GM19455 (cell line): ENCODE data around the gene NEGR1.

ENCODE experiments used
- ATAC-seq: cut with Tn5 transposase; IDR thresholded peaks from one replicate; pipeline ENCODE4 v1.9.1; 2021; ENCODE audit not compliant: unreplicated experiment

The NEGR1 gene

DNA sequence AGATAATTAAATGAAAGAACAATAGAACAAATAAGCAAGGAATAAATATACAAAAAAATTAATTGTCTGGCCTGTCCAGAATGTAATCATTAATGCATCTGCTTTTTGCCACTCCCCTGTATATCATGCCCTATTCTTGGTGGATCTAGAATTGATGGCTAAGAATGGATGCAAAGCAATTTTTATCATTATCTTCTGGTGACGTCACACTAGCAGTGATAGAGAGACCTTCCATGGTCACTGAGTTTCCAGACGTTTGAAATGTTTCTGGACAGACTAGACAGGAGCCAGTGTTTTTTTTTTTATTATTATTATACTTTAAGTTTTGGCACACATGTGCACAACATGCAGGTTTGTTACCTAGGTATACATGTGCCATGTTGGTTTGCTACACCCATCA is 563.0 kb downstream of the NEGR1 start:
- ATAC-seq: no peak

DNA sequence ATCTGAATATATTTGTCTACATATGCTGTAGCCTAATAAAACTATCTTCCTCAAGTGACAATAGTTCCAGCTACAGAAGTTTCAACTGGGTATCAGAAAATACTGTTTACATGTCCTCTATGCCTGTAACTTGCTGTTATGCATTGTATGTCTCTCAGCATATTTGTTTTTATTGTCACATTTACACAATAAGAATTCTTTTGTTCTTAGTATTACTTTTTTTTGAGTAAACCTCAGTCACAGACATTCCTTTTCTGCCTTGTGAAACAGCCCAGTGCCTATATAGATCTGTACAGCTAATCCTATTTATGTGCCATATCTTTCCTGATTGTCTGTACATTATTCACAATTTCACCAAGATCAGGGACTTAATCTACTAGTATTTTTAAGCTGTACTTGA is 565.2 kb downstream of the NEGR1 start:
- ATAC-seq: no peak

DNA sequence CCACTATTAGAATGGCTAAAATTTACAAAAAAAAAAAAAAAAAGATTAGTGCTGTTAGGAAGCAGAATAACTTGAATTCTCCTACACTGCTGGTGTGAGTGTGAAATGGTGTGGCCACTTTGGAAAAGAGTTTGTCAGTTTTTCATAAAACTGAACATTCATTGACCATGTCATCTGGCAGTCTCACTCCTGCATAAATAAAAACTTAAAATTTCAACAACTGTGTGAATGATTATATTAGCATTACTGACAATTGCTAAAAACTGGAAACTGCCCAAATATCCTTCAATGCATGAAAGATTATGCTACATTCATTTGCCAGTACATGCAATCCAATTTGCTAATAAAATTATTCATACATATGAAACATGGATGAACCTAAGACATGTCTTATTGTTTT is 570.9 kb downstream of the NEGR1 start:
- ATAC-seq: no peak

DNA sequence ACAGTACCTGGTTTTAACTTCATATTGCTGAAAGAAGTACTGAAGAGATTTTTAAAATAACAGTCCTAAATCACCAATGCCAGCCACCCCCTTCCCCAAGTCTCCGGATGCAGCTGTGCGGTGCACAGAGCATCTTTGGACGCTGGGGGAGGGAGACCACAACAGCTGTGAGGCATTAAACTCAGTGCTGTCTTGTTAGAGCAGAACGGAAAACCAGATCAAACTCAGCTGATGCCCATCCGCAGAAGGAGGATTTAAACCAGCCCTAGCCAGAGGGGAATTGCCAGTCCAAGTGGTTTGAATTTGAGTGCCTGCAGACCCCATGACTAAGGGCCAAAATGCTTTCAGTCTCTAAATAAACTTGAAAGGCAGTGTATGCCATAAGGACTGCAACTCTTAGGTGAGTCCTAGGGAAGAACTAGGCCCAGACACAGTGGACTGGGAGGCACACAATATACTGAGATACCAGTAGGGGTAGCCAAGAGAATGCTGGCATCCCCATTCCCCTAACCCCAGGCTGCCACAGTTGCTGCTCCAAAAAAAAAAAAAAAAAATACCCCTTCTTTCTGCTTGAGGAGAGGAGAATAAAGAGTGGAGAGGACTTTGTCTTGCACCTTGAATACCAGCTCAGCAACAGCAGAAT is 576.2 kb downstream of the NEGR1 start:
- no peak for ATAC-seq

DNA sequence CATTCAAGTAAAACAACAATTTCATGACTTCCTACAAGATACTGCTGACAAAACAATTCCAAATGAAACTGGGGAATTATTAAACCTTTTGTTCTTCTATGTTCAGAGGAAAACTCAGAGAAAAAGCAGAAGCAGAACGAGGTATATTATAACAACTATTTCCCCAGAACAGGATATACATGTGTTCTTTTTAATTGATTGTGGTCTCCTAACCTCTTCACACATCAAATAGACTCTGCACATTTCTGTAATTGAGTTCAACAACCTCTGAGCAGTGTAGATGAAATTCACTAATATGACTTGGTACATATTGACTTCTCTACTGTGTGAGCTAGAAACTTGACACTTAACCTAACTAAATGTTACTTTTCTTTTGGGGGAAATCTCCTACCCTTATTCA is 584.2 kb downstream of the NEGR1 start:
- ATAC-seq: no peak

DNA sequence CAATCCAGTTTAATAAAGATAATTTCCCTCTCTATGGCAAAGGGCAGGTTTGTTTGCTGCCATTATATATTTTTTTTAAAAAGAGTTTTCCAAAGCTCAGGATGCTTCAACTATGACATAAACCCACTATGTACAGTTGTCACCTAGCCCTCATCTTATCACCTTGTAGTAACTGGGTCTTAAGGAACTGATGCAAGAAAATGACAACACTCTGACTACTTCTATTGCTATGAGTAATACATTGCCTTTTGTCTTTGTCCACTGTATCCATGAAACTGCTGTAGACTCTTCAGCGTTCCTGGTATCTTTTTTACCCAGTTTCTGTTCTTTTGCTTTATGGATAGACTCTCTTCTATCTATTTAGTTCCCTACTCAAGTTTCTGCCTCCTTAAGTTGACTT is 586.5 kb downstream of the NEGR1 start:
- ATAC-seq: no peak

DNA sequence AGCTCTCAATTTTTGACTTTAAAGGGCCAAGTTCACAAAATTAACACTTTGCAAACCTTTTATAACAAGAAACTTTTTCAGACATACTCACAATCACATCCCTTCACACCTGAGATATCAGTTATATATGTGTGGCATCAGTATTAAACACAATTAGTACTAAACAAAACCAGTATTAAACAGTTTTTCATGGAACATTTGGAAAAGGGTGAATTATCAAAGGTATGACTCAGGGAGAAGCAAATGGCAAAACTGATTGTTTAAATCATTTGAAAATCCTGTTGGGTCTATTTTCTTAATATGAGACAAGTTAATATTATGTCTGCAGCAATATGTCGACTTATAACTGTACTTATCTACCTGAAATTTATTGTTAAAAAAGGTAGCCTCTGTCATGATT is 587.3 kb downstream of the NEGR1 start:
- ATAC-seq: no peak

DNA sequence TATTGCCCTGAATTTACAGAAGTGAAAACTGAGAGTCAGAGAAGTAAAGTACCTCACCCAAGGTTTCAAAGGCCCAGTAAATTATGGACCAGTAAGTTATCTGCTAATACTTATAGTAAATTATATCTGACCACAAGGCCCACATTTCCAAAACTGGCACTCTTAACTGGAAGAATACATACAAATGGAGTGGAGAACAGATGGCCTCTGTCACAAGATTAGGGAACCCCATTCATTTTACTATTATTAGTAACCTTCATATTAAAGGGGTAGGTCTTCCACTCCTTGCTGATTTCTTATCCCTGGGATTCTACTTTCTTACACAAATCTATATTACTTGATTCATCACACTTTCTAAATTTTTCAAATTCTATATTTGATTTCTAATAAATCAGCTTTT is 588.8 kb downstream of the NEGR1 start:
- ATAC-seq: no peak

DNA sequence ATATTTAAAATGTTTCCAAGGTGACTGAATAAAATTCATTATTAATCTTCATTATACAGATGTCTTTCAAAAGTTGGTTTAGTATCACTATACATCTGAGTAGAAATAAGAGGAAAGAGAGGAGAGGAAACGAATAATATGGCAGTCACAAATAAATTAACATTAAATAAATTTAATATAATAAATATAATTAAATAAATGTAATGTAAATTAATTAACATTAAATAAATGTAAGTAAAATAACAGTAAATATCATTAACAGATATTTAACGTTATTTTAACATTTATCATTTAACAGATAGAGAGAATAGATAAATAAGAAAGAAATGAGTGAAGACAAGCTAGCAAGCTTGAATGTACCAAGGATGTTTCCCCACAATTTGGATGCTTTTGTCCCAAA is 592.7 kb downstream of the NEGR1 start:
- ATAC-seq: no peak

DNA sequence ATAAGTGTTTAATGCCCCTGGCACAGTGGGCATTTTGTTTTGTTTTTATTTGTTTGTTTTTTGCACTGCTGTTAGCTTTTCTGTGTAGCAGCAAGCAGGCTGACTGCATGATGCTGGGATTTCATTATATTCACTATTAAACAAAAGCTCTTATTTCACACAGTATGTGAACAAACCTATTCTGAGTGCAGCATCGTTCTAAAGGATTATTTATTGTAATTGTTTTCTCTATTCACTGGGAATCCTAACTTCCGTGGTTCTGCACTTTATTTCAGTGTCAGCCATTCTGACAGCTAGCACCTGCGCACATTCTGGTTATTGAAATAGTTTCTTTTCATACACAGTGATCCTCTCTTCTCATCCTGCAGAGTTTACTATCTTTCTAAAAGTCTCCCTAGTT is 595.0 kb downstream of the NEGR1 start:
- no peak for ATAC-seq

DNA sequence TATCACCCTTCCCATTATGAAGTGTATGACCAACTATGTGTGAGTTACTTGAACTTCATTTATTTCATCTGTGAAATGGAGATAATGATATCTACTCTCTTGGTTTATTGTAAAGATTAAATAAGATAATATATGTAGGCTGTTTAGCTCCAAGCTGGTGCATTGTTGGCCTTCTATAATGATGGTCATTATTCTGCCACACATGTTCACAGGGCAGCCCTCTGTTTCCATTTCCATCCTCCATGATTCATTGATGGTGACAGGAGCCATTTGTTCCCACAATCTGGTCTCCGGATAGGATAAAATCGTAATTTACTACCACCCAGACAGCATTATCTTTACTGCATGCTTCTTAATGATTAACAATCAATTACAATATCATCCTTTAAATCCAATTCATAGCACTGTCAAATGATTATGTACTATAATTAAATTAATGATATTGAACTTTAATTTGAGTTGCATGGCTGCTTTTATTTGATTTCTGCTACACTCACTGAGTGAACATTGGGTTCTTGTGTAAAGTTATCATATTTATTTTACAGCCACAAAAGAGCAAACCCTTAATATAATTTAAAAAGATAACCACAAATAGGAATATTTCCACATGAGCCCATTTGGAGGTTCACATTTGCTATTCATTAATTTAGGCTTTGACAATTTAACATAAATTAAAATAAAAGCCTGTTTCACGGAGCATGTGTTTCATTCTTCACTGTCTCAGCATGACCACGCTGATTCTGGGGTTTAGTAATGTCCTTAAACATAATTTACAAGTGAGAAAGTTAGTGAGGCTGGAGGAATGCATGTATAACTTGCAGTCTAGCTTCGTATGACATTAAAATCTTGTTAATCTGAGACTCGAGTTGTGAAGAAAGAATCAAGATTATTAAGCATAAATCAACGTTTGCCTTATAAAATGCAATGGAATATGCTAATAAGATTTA is 605.1 kb downstream of the NEGR1 start:
- ATAC-seq: no peak

DNA sequence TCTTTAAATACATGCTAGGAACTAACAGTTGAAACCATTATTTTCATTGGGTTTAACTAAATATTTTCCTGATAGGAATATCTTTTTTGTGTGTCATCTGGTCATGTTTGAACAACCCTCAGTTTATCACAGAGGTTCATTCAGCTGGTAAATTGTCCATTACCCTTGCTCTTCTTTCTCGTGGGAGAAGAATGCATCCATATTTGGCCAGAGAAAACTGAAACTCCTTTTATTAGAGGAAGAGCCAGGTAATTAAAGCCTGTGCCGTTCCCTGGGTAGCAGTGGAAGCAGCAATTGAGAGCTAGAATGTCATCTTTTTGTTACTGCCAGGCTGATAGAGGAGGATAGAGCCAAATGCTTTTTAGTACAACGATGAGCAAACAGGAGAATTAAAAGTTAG is 614.3 kb downstream of the NEGR1 start:
- ATAC-seq: no peak

DNA sequence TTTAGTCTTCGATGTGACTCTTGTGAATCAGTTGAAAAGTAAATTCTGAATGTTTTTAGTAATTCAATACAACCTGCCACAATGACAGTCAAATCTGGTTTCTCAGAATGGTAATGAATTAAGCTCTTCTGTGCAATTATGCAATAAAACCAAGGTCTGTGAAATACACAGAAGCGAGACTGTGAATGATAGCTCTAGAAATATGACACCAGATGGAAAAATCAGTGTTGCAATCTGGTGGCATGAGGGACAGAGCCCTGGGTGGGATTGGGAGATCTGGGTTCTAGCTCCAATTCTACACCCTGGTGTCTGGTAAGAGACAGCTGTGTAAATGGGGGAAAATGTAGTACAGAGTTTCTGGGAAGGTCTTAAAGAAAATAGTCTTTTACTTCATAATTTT is 615.1 kb downstream of the NEGR1 start:
- no peak for ATAC-seq

DNA sequence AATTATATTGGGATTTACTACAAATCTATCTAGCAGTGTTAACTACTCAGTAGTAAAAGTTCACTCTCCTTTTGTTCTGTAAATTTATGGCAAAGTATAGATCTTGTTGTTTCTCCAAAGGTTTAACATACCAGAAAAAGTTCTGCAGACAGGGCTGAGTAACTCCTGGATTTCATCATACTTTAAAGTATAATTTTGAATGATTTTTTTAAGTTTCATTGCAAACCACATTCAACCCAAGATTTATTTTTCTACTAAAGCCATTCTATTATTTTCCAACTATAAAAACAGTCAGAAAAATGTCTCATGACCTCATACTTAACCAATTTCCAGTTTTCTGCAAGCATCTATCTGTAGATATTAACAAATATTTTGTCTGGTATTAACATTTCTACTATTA is 615.7 kb downstream of the NEGR1 start:
- ATAC-seq: no peak

DNA sequence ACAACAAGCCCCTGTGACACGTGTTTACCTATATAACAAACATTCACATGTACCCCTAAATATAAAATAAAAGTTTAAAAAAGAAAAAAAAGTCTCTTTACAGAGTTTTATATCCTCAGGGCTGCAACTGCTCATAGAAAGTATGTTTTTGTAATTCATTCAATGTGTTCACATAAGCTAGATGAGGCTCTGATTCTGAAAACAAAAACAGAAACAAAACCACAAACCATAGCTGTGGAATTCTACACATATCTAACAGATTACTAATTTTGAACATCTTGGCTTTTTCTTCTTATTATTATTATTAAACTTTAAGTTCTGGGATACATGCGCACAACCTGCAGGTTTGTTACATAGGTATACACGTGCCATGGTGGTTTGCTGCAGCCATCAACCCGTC is 621.9 kb downstream of the NEGR1 start:
- no peak for ATAC-seq

DNA sequence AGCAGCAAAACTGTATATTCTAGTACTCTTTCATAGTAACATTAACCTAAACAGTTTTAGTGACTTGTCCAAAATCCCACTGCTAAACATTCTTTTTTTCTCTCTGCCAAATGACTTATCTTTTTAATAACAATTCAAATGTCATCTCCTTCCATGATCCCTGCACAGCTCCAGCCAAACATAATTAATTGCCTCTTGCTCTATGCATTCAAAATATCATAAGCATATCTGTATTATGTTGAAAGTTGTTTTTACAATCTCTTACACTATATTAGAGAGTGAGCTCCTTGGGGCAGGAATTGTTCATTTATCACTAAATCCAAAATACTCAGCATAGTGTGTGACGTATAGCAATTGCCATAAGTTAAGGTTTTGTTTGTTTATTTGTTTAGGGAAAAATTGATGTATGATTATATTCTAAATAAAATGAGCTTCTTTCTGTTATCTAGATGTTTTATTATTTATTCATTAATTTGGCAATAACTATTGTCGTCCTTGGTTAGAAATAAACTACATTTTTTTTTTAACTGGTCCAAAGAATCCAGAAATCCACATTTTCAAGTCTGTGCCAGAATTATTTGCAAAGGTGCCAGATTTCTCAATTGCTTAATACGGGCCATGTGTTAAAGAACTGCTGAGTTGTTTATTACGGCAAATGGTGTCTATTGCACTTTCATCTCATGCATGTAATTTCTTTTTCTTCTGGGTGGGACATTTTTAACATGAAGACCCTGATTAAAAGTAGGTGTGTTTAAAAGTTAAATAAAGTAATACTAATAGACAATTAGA is 624.3 kb downstream of the NEGR1 start:
- no peak for ATAC-seq

DNA sequence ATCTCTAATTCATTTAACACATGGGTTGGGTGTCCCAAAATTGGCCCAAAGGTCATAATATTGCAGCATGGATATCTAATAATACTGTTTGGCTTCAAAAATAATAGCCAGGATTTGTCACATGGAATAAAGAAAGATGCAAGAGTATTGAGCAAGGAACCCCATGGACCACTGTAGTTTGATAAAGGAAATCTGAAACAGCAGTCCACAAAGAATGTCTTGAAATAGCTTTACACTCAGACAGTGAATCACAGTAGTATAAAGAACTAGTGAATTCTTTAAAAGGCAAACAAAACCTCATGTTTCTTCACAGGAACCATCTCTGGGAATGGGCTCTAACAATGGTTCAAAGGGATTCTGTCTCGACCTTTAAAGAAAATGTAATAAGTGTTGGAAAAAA is 625.4 kb downstream of the NEGR1 start:
- no peak for ATAC-seq

DNA sequence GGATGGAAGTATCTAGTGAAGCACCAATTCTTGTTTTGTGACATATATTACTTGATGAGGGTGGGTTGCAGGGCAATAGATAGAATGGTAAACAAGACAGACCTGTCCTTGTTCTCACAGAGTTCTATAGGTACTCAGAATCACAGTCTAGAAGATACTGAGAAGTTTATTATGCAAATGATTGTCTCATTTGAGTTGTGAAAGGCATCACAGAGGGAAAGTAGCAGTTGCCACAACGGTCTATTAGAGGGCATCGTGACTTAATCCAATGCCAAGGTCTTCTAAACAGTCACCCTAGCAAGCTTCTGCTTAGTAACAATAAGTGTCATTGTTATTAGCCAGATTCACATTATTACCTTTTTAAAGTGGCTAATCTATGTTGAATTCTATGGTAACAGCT is 626.7 kb downstream of the NEGR1 start:
- no peak for ATAC-seq

DNA sequence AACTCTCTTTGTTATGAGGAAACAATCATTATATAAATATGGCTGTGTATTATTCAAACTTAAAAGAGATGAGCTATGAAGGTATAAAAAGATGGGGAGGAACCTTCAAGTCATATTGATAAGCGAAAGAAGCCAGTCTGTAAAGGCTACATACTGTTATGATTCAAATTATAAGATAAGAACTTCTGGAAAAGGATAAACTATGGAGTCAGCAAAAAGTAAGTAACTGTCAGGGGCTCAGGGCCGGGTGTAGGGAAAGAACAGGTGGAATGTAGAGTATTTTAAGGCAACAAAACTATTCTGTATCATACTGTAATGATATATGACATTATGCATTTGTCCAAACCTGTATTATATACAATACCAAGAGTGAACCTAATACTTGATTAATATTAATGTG is 628.4 kb downstream of the NEGR1 start:
- no peak for ATAC-seq

DNA sequence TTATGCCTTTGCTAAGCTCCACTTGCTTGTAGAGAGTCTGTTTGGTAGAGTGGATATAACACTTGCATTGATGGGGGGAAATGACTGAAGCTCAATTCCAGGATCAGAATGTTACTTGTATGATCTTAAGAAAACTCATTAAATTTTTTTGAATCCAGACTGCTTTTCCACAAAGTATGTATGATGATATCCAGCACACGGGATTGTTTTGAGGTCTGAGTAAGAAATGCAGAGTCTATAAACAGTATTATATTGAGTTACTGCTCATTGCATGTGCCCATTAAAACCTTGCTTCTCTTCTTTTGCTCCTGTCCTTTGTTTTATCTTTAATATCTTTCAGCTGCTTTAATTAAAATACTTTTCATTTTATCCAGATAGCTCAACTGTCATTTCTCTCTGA is 631.1 kb downstream of the NEGR1 start:
- ATAC-seq: no peak

DNA sequence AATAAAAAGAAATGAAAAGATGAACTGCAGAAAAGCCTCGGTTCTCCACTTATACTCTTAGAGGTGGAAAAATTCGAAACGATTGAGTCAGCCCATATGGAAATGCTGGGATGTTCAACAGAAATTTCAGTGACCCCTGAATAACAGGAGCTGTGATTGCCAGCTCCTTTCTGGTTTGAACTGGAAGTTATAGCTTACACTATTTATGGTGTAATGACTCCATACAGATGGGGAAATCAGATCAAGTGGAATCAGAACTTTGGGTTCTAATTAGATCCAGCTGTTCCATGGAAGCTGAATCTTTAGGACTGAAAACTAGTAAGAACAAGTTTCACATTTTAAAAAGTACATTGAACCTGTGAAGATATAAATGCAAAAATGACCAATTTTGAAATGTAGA is 632.2 kb downstream of the NEGR1 start:
- ATAC-seq: no peak

DNA sequence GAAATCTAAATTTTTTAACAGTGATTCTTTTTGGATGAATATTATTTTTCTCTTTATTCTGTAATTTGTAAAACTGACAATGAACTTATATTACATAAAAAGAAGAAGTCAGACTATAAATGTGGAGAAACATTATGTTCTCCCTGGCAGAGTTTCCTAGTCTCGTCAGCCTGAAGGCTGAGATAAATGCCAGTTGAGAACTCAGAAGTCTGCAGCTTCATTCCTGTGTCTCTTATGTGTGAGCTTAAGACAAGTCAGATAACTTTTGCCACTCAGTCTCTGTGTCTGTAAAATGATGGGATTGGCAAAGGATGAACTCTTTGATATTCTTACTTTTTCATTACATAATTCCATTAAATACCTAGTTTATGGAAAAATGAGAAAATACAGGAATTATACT is 632.7 kb downstream of the NEGR1 start:
- no peak for ATAC-seq
